ENCODE results near the gene TIMM13. TPM values are rescaled to one million over a fixed set of nuclear protein-coding genes. Genes with fewer than 3 reads are reported as not detected.

The TIMM13 gene
- polyA plus RNA-seq, 4 donors: 93.2 to 160 (median 100) TPM

DNA sequence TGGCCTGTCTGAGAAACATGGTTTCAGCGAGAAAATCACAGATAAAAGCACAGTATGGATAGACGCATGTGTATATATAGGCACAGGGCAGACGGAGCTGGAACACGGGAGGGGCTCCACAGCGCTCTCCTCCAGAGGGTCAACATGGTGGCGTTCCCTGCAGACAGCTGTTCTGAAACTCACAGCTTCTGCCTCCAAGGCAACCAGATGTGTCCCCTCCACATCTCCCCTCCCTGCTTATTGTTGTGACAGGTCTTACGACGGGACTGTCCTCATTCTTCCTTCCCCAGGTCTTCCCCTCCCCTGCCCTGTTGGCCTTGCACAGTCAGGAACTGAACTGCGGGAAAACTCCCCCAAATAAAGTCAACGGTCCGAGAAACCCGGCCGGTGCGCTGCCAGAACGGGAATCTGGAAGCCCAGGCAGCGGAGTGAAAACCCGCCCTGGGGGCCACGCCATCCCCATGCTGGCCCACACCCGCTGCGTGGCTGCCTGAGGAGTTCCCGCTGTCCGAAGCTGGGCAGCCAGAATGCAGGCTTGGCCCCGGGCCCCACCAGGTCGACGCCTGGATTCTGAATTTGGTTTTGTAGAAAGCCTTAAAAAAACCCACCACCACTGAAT is 2.6 kb upstream of the TIMM13 start:
- Histone ChIP-seq H3K4me1 (ENCODE audit: control insufficient read depth in 3 of 3, insufficient read depth in 2 of 3, low read depth in 1 of 3, low read length in 2 of 3) (peaks cover 0 to 21% (median 3%) of the 10 kb centered on the region in 3 donors), H3K27me3 (ENCODE audit: control insufficient read depth in 3 of 3, insufficient read depth in 3 of 3, low read length in 3 of 3) (no peaks in the 10 kb centered on the region), H3K4me3 (ENCODE audit: low read depth in 1 of 3, low read length in 3 of 3) (no peak overlapping the region), H3K36me3 (ENCODE audit: control insufficient read depth in 3 of 3, insufficient read depth in 2 of 3, low read depth in 1 of 3, low read length in 3 of 3) (peaks cover 5 to 65% (median 7%) of the 10 kb centered on the region in 3 donors), H3K27ac (ENCODE audit: low read depth in 1 of 3, low read length in 2 of 3) (no peak overlapping the region), H3K9me3 (ENCODE audit: control insufficient read depth in 2 of 2, insufficient read depth in 1 of 2, low read depth in 1 of 2, low read length in 1 of 2) (no peaks in the 10 kb centered on the region)
- WGBS, 3 donors: 88 to 91% (median 90%) methylated on average over 25 of the region's 25 CpGs
- DNase-seq (no peak), FAIRE-seq (no peak)

DNA sequence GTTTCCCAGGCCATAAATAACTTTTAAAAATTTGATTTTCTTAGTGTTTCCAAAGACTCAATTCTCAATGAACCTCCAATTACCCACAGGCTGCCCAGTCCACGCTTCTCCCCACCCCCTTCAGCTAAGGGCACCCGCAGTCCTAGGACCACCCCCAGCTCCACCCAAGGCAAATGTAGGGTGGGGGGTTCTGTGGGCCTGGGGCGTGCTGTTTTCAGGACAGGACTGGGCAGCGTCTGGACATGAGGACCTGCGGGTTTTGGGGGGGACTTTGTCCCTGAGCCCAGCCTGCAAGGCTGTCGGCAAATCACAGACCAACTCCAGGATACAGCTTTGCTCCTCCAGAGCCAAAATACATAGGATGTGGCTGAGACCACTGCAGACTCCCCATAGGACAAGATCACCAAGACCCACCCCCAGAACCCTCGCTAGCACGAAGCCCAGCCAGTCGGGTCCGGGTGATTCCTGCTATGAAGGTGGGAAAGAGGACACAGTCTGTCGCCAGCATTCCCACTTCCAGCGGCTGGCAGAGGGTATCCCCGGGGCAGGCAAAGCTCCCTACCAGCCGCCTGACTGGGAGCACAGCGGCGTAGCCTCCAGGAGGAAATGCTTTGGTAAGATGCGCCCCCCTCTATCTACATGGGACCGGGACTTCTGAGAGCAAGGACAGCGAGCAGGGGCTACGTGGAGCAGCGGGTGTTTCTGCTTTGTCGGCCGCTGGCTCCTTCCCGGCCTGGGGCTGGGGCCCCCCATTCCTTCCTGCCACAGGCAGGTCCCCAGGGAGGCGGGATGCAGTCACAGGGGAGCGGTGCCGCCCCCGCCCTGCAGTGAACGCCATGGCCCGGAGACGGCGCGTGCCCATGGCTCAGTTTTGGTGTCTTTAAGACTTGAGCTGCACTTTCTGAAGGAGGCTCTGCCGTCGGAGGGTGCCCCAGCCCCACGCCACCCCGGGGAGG is 1.6 kb upstream of the TIMM13 start:
- H3K4me3 ChIP-seq (ENCODE audit: low read depth in 1 of 3, low read length in 3 of 3): peak overlapping the region in 1 of 3 donors; percentile 82
- peaks cover 0 to 21% (median 3%) of the 10 kb centered on the region in 3 donors for H3K4me1 ChIP-seq (ENCODE audit: control insufficient read depth in 3 of 3, insufficient read depth in 2 of 3, low read depth in 1 of 3, low read length in 2 of 3)
- FAIRE-seq (no peak), DNase-seq (no peak)
- peaks cover 2 to 62% (median 6%) of the 10 kb centered on the region in 3 donors for H3K36me3 ChIP-seq (ENCODE audit: control insufficient read depth in 3 of 3, insufficient read depth in 2 of 3, low read depth in 1 of 3, low read length in 3 of 3)
- WGBS, 3 donors: 75 to 88% (median 84%) methylated on average over 37 of the region's 37 CpGs
- peak overlapping the region in 1 of 3 donors; percentile 95 for H3K27ac ChIP-seq (ENCODE audit: low read depth in 1 of 3, low read length in 2 of 3)
- H3K27me3 ChIP-seq (ENCODE audit: control insufficient read depth in 3 of 3, insufficient read depth in 3 of 3, low read length in 3 of 3): no peaks in the 10 kb centered on the region
- no peaks in the 10 kb centered on the region for H3K9me3 ChIP-seq (ENCODE audit: control insufficient read depth in 2 of 2, insufficient read depth in 1 of 2, low read depth in 1 of 2, low read length in 1 of 2)

GRCh38 chr19:2428321-2428690 is 920 bp upstream of the TIMM13 start:
- Histone ChIP-seq H3K4me1 (ENCODE audit: control insufficient read depth in 3 of 3, insufficient read depth in 2 of 3, low read depth in 1 of 3, low read length in 2 of 3) (peaks cover 0 to 21% (median 3%) of the 10 kb centered on the region in 3 donors), H3K4me3 (ENCODE audit: low read depth in 1 of 3, low read length in 3 of 3) (peak overlapping the region in 2 of 3 donors; percentile 69 to 82), H3K9me3 (ENCODE audit: control insufficient read depth in 2 of 2, insufficient read depth in 1 of 2, low read depth in 1 of 2, low read length in 1 of 2) (no peaks in the 10 kb centered on the region), H3K27ac (ENCODE audit: low read depth in 1 of 3, low read length in 2 of 3) (peak overlapping the region in 2 of 3 donors; percentile 95 to 99), H3K27me3 (ENCODE audit: control insufficient read depth in 3 of 3, insufficient read depth in 3 of 3, low read length in 3 of 3) (no peaks in the 10 kb centered on the region), H3K36me3 (ENCODE audit: control insufficient read depth in 3 of 3, insufficient read depth in 2 of 3, low read depth in 1 of 3, low read length in 3 of 3) (peaks cover 2 to 64% (median 3%) of the 10 kb centered on the region in 3 donors)
- 20 to 39% (median 23%) methylated on average over 25 of the region's 25 CpGs for WGBS, 3 donors
- DNase-seq (peak; percentile 58 to 61), FAIRE-seq (no peak)

DNA sequence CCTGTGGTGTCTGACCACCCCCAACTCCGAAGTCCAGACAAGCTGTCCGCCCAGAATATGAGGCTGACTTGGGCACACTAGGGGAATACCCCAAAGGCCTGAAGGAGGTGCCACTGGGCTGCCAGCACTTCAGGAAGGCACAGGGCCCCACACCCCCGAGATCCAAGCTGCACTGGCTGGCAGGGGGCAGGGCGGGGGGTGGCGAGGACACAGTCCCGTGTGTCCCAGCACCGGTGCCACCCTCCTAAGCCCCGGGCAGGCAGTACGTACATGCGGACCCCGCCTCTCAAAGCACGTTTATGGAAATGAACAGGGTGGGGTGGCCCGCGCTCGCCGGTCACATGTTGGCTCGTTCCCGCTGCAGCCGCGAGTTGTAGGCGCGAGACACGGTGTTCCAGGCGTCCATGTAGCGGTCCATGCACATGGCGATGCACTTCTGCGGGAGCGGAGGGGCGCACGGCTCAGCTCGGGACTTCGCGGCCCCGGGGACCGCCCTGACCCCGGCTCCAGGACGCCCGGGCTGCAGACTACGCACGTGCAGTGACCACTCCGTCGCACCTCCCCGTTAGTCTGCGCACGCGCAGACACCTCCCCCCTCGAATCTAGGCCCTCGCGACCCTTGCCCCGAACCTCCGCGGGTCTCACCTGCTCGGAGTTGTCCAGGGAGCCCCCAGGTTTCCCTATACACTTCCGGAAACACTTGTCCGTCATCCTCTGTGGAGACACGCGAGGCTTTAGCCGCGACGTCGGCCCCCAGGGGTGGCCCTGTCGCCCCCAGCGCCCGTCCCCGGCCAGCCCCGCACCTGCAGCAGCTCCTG is 566 bp downstream of the TIMM13 start:
- peak overlapping the region; percentile 69 to 82 (median 74) for H3K4me3 ChIP-seq (ENCODE audit: low read depth in 1 of 3, low read length in 3 of 3)
- WGBS, 3 donors: 1 to 3% (median 2%) methylated on average over 59 to 66 of the region's 66 CpGs
- peak overlapping the region in 2 of 3 donors; percentile 95 to 99 for H3K27ac ChIP-seq (ENCODE audit: low read depth in 1 of 3, low read length in 2 of 3)
- peak; percentile 40 to 62 for DNase-seq
- no peaks in the 10 kb centered on the region for H3K27me3 ChIP-seq (ENCODE audit: control insufficient read depth in 3 of 3, insufficient read depth in 3 of 3, low read length in 3 of 3)
- no peak for FAIRE-seq
- no peaks in the 10 kb centered on the region for H3K9me3 ChIP-seq (ENCODE audit: control insufficient read depth in 2 of 2, insufficient read depth in 1 of 2, low read depth in 1 of 2, low read length in 1 of 2)
- H3K4me1 ChIP-seq (ENCODE audit: control insufficient read depth in 3 of 3, insufficient read depth in 2 of 3, low read depth in 1 of 3, low read length in 2 of 3): peaks cover 0 to 21% (median 3%) of the 10 kb centered on the region in 3 donors
- H3K36me3 ChIP-seq (ENCODE audit: control insufficient read depth in 3 of 3, insufficient read depth in 2 of 3, low read depth in 1 of 3, low read length in 3 of 3): peaks cover 2 to 64% (median 3%) of the 10 kb centered on the region in 3 donors

GRCh38 chr19:2425622-2426581 is 1.5 kb downstream of the TIMM13 start:
- H3K9me3 ChIP-seq (ENCODE audit: control insufficient read depth in 2 of 2, insufficient read depth in 1 of 2, low read depth in 1 of 2, low read length in 1 of 2): no peaks in the 10 kb centered on the region
- WGBS, 3 donors: 68 to 73% (median 72%) methylated on average over 26 to 29 of the region's 29 CpGs
- no peaks in the 10 kb centered on the region for H3K27me3 ChIP-seq (ENCODE audit: control insufficient read depth in 3 of 3, insufficient read depth in 3 of 3, low read length in 3 of 3)
- H3K36me3 ChIP-seq (ENCODE audit: control insufficient read depth in 3 of 3, insufficient read depth in 2 of 3, low read depth in 1 of 3, low read length in 3 of 3): peaks cover 0 to 60% (median under 1%) of the 10 kb centered on the region in 3 donors
- peak overlapping the region in 2 of 3 donors; percentile 69 to 82 for H3K4me3 ChIP-seq (ENCODE audit: low read depth in 1 of 3, low read length in 3 of 3)
- H3K27ac ChIP-seq (ENCODE audit: low read depth in 1 of 3, low read length in 2 of 3): no peak overlapping the region
- no peak for DNase-seq
- H3K4me1 ChIP-seq (ENCODE audit: control insufficient read depth in 3 of 3, insufficient read depth in 2 of 3, low read depth in 1 of 3, low read length in 2 of 3): peaks cover 0 to 21% (median 3%) of the 10 kb centered on the region in 3 donors
- FAIRE-seq: no peak

GRCh38 chr19:2424686-2425621 is 2.4 kb downstream of the TIMM13 start:
- Histone ChIP-seq H3K9me3 (ENCODE audit: control insufficient read depth in 2 of 2, insufficient read depth in 1 of 2, low read depth in 1 of 2, low read length in 1 of 2) (no peaks in the 10 kb centered on the region), H3K4me1 (ENCODE audit: control insufficient read depth in 3 of 3, insufficient read depth in 2 of 3, low read depth in 1 of 3, low read length in 2 of 3) (peaks cover 0 to 21% (median 3%) of the 10 kb centered on the region in 3 donors), H3K27ac (ENCODE audit: low read depth in 1 of 3, low read length in 2 of 3) (no peak overlapping the region), H3K36me3 (ENCODE audit: control insufficient read depth in 3 of 3, insufficient read depth in 2 of 3, low read depth in 1 of 3, low read length in 3 of 3) (peaks cover 0 to 55% (median 0%) of the 10 kb centered on the region in 3 donors), H3K27me3 (ENCODE audit: control insufficient read depth in 3 of 3, insufficient read depth in 3 of 3, low read length in 3 of 3) (no peaks in the 10 kb centered on the region), H3K4me3 (ENCODE audit: low read depth in 1 of 3, low read length in 3 of 3) (peak overlapping the region in 1 of 3 donors; percentile 10)
- peak in 1 of 2 donors; percentile 71 for DNase-seq
- FAIRE-seq: no peak
- 61 to 86% (median 78%) methylated on average over 80 to 101 of the region's 101 CpGs for WGBS, 3 donors

All from small intestine (tissue), 7 donors.